ENCODE data around the gene PIGH.

GRCh38 chr14:67584978-67585377 is 15.1 kb downstream of the PIGH start:
- TF ChIP-seq CTCF (conservative IDR thresholded peaks at IDR 0.05) (no peak), EZH2 (IDR thresholded peaks at IDR 0.05; ENCODE audit: low read depth) (no peak)
